Activated B cell treated with CpG ODN at 0.5 μM for 24 hours (primary cell): ENCODE results near the gene SERPINB1. TPM values are rescaled to one million over a fixed set of nuclear protein-coding genes. Genes with fewer than 3 reads are reported as not detected.

ENCODE experiments used
- ATAC-seq: fragments of 200-7000 bp; cut with Tn5 transposase; one replicate; pipeline ENCODE4 v1.10.0; 2021; ENCODE audit warnings: low read depth, mild to moderate bottlenecking, moderate library complexity
- CTCF ChIA-PET: fragments of 350-600 bp; sonication (Branson Sonifier 250); formaldehyde crosslinking; loops from one replicate; lab custom pipeline; 2021; ENCODE audit warnings: antibody characterized with exemption; lab: Charles Lee
- POLR2A ChIA-PET: fragments of 350-600 bp; sonication (Branson Sonifier 250); formaldehyde crosslinking; loops from one replicate; lab custom pipeline; 2021; ENCODE audit warnings: antibody characterized with exemption; lab: Charles Lee
- DNase-seq: peaks from one replicate; pipeline ENCODE4 v3.0.0; 2022
- H3K27ac Mint-ChIP-seq: one replicate; pipeline ENCODE4 v1.8.0; 2020; ENCODE audit warnings: mixed read lengths
- H3K27me3 Mint-ChIP-seq: one replicate; pipeline ENCODE4 v1.8.0; 2021; ENCODE audit warnings: mixed read lengths
- H3K36me3 Mint-ChIP-seq: one replicate; pipeline ENCODE4 v1.8.0; 2021; ENCODE audit warnings: low read depth, mixed read lengths
- H3K4me1 Mint-ChIP-seq: one replicate; pipeline ENCODE4 v1.8.0; 2021; ENCODE audit warnings: mixed read lengths
- H3K4me3 Mint-ChIP-seq: one replicate; pipeline ENCODE4 v1.8.0; 2020; ENCODE audit warnings: mild to moderate bottlenecking, mixed read lengths
- H3K9me3 Mint-ChIP-seq: one replicate; pipeline ENCODE4 v1.8.0; 2020; ENCODE audit warnings: mixed read lengths
- intact Hi-C: fragments of 100-400 bp; cut with micrococcal nuclease; formaldehyde crosslinking; loops from one replicate; pipeline ENCODE4 v1.15.1; 2024
- total RNA-seq: library from RNA; stranded (reverse); gene quantifications from 2 replicates; pipeline ENCODE4 v1.2.3, GENCODE V29; 2022
- TF ChIP-seq, protein P1 (sequence below): fragments of 200-600 bp; IDR thresholded peaks from one replicate; pipeline ENCODE4 v1.8.0; 2022; ENCODE audit warnings: antibody characterized with exemption, mild to moderate bottlenecking

Gene SERPINB1
- total RNA-seq, 1 donor from 2014 or later, result 59.9 TPM

DNA sequence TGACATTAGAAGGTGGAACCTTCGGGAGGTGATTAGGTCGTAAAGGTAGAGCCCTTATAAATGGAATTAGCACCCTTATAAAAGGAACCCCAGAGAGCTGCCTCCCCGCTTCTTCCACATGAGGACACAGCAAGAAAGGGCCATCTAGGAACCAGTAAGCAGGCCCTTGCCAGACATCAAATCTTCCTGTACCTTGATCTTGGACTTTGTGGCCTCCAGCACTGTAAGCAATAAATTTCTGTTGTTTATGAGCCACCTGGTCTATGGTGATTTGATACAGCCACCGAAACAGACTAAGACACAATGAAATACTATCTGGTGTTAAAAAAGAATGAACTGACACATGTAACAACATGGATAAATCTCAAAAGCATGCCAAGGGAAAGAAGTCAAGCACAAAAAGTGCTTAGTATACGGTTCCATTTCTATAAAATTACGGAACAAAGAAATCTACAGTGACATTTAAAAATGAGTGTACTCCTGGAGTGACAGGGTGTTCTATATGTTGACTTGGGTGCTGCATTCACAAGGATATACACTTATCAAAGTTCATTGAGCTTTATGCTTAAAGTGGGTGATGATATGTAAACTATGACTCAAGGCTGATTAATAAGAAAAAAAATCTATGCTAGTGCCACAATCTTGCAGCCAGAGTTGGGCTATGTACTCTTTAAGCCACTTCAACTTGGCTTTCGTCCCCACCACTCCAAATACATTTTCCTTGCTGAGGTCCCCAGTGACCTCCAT lies 18.4 kb downstream of the SERPINB1 start:
- no peaks in the 10 kb centered on the region for H3K4me1 Mint-ChIP-seq
- no peak overlapping the region for H3K4me3 Mint-ChIP-seq
- H3K27ac Mint-ChIP-seq, result no peak overlapping the region
- ChIA-PET POLR2A (interaction anchor here (0.8 kb wide), 1 partner anchor 19 kb away, joined by 3 read pairs; the partner anchor contains the start of gene SERPINB1), CTCF (no interaction called here)
- ATAC-seq (no peak), DNase-seq (no peak)
- no peaks in the 10 kb centered on the region for H3K36me3 Mint-ChIP-seq
- TF ChIP-seq, protein P1, sequence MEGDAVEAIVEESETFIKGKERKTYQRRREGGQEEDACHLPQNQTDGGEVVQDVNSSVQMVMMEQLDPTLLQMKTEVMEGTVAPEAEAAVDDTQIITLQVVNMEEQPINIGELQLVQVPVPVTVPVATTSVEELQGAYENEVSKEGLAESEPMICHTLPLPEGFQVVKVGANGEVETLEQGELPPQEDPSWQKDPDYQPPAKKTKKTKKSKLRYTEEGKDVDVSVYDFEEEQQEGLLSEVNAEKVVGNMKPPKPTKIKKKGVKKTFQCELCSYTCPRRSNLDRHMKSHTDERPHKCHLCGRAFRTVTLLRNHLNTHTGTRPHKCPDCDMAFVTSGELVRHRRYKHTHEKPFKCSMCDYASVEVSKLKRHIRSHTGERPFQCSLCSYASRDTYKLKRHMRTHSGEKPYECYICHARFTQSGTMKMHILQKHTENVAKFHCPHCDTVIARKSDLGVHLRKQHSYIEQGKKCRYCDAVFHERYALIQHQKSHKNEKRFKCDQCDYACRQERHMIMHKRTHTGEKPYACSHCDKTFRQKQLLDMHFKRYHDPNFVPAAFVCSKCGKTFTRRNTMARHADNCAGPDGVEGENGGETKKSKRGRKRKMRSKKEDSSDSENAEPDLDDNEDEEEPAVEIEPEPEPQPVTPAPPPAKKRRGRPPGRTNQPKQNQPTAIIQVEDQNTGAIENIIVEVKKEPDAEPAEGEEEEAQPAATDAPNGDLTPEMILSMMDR, result no peak
- H3K9me3 Mint-ChIP-seq, result no peaks in the 10 kb centered on the region
- no peaks in the 10 kb centered on the region for H3K27me3 Mint-ChIP-seq
- intact Hi-C loops, result no loop called here

DNA sequence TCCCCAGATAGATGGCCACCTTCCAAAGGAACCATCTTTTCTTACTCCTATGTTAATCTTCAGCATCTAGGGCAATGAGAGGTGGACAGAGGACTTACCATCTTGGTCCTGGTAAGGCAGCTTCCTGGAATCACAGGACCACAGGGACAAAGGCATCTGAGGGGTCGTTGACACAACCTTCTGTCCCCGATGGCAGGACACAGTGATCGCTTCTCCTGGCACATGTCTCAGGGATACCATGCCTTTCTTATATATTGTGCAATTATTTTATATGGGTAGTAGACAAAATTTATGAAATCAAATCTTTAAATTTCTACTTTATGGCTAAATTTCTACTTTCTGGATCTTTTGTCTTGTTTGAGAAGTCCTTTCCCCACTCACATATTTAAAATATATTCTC lies 20.1 kb downstream of the SERPINB1 start:
- Mint-ChIP-seq H3K4me3 (no peak overlapping the region), H3K9me3 (peaks cover 4% of the 10 kb centered on the region), H3K36me3 (peaks cover 2% of the 10 kb centered on the region), H3K27ac (no peak overlapping the region), H3K27me3 (no peaks in the 10 kb centered on the region), H3K4me1 (no peaks in the 10 kb centered on the region)
- TF ChIP-seq, protein P1, result no peak
- POLR2A ChIA-PET, result no interaction called here
- DNase-seq (no peak), ATAC-seq (no peak)
- intact Hi-C loops, result no loop called here
- CTCF ChIA-PET, result no interaction called here

DNA sequence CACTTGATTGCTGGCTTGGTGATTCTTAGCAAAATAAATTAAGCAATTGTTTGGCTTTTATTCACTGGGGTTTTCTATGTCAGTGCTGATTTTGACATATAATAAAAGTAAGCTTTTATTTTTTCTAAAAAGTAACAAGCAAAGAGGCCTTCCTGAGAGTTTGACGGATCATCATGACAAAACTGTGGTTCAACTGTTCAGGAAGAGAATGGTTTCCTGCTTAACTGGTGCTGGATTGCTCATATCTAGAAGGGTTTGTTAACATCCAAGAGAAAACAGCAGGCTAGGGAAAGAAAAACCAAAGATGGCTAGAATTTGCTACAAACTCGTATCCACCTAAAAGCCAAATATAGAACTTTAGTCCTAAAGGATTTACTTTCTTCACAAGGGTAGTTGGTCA lies 21.2 kb downstream of the SERPINB1 start:
- TF ChIP-seq, protein P1, result no peak
- CTCF ChIA-PET, result no interaction called here
- POLR2A ChIA-PET, result no interaction called here
- intact Hi-C loops, result no loop called here
- DNase-seq (no peak), ATAC-seq (no peak)
- H3K4me1 Mint-ChIP-seq, result no peaks in the 10 kb centered on the region
- H3K4me3 Mint-ChIP-seq, result no peak overlapping the region
- no peaks in the 10 kb centered on the region for H3K27me3 Mint-ChIP-seq
- H3K36me3 Mint-ChIP-seq, result peaks cover 6% of the 10 kb centered on the region
- peaks cover 14% of the 10 kb centered on the region for H3K9me3 Mint-ChIP-seq
- no peak overlapping the region for H3K27ac Mint-ChIP-seq

DNA sequence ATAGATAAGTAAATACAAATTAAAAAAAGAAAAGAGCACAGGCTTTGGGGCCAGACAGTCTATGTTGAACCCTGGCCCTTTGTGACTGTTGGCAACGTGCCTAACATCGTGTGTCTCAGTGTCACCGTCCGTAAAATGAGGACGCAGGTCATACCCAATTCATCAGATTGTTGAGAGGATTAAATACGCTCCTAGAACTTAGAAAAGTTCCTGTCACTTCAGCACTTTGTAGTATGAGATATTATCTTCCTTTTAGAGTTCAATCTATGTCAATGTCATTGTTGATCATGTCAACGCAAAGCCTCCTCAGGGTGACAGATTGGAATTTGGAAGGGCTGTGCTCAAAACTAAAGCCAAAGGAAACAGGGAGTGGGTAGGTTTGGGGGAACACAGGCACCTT lies 21.7 kb downstream of the SERPINB1 start:
- H3K27me3 Mint-ChIP-seq, result no peaks in the 10 kb centered on the region
- POLR2A ChIA-PET, result no interaction called here
- ATAC-seq, result no peak
- no peak for DNase-seq
- TF ChIP-seq, protein P1, result no peak
- intact Hi-C loops, result no loop called here
- no peak overlapping the region for H3K4me3 Mint-ChIP-seq
- CTCF ChIA-PET, result no interaction called here
- H3K9me3 Mint-ChIP-seq, result peaks cover 14% of the 10 kb centered on the region
- peaks cover 6% of the 10 kb centered on the region for H3K36me3 Mint-ChIP-seq
- no peaks in the 10 kb centered on the region for H3K4me1 Mint-ChIP-seq
- H3K27ac Mint-ChIP-seq, result no peak overlapping the region

DNA sequence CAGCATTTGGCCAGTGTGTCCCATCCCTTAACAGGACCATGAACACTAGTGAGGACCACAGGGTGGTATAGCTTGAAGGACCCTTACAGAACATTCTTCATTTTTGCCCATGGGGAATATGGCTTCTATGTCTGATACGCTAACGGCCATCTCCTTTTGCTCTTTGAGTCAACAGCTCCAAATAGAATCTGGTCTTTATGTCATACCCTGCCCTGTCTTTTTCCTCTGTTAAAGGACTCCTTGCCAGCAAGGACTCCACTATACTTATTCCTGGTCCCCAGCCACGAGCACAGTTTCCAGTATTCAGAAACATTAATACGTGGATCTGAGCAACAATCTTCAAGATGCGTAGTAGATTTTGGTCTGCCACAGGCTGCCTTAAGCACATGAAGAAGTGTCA lies 22.5 kb downstream of the SERPINB1 start:
- CTCF ChIA-PET, result interaction anchor here (1.4 kb wide), 1 partner anchor 27 kb away, joined by 4 read pairs; no protein-coding TSS in a partner anchor
- Mint-ChIP-seq H3K9me3 (peaks cover 14% of the 10 kb centered on the region), H3K27ac (no peak overlapping the region), H3K4me3 (no peak overlapping the region), H3K4me1 (no peaks in the 10 kb centered on the region), H3K27me3 (no peaks in the 10 kb centered on the region), H3K36me3 (peaks cover 6% of the 10 kb centered on the region)
- POLR2A ChIA-PET, result no interaction called here
- intact Hi-C loops, result no loop called here
- TF ChIP-seq, protein P1, result no peak
- ATAC-seq (no peak), DNase-seq (no peak)
